UCSD-AML1 (cell line): ENCODE results near the gene FMO1.
"Not testable (repeated sequence)": the region's sequence is repeated elsewhere in the genome, so short reads cannot be mapped to it uniquely, and the experiment has no call there.

Source experiments
- DNase-seq: peaks from one replicate; lab custom pipeline; 2025; ENCODE audit not compliant: unreplicated experiment; lab: John Stamatoyannopoulos, UW

Gene FMO1, protein sequence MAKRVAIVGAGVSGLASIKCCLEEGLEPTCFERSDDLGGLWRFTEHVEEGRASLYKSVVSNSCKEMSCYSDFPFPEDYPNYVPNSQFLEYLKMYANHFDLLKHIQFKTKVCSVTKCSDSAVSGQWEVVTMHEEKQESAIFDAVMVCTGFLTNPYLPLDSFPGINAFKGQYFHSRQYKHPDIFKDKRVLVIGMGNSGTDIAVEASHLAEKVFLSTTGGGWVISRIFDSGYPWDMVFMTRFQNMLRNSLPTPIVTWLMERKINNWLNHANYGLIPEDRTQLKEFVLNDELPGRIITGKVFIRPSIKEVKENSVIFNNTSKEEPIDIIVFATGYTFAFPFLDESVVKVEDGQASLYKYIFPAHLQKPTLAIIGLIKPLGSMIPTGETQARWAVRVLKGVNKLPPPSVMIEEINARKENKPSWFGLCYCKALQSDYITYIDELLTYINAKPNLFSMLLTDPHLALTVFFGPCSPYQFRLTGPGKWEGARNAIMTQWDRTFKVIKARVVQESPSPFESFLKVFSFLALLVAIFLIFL

DNA sequence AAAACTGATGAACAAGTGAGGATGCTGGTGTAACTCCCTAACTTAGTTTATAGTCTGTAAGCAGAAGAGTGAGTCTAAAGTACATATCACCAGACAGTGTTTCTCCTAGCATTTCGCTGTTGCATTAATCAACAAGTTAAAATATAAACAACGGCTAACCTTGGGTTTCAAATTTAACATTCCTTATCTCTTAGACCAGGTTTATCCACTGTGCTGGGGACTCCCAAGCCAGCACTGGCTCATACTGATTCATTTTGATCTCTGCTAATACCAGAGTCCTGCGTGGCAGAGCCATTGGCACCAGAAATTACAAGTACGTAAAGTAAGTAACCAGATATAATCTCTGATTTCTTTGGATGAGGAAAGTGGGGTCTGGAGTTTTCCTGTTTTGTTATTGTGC is at the start of gene FMO1:
Gene FMO1, plus strand, starts transcription at position 193 of the 400 bp plus-strand sequence. CDS start 9,594 bp downstream, outside the sequence.
- no peak for DNase-seq

DNA sequence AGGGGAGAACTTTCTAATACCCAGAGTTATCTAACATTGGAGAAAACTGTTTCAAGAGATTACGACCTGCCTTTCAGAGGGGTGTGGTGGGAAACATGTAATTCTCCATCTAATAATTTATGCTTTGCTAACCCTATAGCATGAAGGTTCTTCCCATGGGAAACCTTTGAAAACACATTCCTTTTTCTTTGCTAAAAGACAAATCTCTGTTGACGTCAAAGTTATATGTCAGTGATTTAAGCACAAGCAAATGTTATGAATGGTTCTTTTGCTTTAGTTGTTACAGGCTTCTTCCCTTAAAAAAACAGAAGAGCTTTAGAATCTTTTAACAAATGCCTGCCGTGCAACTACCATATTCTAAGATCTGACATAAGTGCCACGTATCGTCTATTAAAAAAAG is 44.0 kb upstream of the FMO1 start:
- no peak for DNase-seq

DNA sequence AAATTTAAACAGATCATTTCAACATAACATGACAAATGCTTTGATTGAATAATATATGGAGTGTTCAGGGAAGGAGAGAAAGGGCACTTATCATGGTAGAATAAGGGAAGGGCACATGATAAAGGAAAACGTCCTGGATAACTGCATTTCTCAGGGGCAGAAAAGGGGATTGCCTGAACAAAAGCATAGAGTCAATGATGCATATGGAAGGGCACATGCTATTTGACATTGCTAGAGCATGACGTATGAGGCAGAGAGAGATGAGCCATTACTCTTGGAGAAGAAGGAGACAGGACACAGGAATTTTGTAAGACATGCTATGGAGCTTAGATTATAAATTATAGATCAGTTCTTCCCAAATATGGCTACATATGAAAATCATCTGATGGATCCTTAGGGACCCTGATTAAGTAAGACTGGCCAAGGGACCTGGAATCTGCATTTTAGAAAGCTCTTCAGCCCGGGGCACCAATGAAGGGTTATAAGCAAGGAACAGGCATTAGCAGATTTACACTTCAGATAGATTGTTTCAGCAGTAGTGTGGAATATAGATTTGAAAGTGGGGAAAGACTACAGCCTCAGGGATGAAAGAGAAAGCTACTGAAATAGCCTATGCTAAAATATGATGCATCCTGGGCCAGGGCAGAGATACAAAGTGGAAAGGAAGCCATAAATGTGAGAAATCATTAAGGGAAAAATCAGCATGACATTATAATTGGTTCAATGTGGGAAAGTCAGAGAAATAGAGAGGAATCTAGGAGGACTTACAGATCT is 41.9 kb upstream of the FMO1 start:
- no peak for DNase-seq

DNA sequence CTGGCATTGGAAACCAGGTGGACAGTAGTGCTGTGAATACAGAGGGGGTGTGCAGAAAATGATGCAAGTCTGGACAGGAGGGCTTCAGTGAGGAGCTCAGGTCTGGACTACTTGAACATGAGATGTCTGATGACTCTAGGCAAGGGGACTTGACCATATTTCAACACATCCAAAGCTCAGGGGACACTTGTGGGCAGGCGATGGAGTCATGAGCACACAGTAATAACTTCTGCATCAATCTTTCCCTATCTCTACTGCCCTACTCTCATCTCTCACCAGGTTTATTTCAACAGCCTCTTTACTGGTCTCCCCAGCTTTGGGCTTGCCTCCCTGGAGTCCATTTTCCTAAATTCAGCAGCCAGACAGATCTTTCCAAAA is 41.3 kb upstream of the FMO1 start:
- no peak for DNase-seq

DNA sequence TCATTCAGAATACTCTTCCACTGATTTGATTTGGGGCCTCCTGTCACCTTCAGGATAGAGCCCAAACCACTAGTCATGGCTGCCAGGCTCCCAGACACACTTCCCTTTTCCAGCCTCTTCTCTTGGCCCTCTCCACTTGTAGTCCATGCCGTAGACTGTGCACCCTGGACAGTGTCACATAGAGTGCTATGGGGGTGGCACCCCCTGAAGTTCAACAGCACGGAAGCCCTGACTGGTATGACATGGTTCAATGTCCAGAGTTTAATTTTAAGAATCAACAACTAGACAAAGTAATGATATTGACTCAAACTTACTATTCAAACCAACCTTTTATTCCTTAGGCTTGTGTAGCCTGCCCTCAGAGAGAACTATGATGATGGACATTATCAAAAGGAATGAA is 40.9 kb upstream of the FMO1 start:
- DNase-seq, result no peak

DNA sequence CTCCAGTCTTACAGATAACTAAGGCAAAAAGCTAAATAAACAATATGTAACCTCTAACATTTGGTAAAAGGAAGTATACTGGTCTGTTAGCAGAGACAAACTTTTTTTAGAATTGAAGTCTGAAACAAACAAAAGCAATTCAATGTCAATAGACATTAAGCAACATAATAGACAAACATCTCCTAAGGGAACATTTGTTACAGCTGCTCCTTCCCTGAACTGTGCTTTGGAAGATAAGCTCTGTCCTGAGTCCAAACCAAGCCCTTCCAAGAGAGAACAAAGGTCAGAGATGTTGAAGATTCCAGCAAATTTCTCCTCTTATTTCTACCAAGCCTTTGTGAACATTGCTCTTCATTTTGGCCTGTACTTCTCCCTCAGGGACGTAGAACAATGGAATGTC is 37.9 kb upstream of the FMO1 start:
- DNase-seq, result no peak

DNA sequence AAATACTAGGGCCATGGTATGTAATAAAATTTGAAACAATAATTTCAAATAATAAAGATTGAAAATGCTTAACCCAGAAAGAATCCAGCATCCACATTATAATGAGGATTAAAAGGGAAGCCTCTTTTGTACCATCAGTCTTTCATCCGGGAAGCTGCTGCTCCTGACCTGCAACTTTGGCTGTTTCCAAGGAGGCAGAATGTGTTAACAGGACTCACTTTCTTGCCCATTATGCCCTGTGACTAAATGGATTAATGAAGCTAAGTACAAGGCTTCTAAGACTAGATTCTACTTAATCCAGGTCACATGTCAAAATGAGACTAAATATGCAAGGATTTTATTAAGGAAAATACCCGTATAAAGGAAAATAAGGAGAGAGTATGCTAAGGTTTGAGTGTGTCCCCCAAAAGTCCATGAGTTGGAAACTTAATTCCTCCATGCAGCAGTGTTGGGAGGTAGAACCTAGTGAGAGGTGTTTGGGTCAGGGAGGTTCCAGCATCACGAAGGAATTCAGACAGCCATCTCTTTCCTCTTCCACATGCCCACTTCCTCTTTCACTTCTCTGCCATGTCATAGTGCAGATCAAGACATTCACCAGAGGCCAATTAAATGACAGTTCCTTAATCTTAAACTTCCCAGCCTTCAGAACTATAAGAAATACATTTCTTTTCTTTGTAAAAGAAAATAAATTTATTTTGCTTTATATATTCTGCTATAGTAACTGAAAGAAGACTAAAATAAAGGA is 35.5 kb upstream of the FMO1 start:
- DNase-seq, result no peak

DNA sequence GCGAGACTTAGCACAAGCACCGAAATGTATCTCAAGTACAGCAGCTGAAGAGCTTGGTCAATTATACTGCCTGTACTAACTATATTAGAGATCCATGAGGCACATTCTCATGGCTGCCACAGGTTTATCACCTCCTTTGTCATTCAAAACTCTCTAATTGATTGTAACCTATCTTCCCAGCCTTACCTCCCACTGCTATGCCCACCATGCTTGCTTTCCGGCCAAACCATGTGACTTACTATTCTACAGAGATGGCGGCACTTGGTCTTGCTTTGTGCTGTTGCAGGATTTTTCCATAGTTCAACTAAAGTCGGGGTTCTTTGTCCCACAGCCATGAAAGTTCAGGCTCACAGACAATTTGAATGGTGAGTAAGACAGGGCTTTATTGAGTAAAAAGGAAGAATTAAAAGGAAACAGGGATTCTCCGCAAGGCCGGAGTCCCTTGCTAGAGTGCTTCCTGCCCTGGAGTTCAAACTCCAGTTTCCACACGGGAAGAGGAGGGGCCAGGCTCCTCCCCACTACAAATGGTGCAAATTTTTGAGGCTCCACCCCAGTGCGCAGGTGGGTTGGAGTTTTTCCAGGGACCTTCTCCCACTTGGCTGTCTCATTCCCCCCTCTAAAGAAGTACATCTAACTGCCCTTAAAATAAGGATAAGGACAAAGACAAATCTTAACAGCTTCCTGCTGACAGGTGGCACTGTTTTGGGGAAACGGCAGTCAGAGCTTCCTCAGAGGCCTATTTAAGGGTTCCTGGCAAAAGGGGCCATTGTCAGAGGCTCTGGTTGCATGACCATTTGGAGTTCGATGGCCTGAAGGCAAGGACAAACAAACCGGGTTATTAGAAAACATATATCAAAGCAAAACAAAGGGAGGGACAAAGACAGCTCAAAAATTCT is 34.5 kb upstream of the FMO1 start:
- DNase-seq, result no peak

DNA sequence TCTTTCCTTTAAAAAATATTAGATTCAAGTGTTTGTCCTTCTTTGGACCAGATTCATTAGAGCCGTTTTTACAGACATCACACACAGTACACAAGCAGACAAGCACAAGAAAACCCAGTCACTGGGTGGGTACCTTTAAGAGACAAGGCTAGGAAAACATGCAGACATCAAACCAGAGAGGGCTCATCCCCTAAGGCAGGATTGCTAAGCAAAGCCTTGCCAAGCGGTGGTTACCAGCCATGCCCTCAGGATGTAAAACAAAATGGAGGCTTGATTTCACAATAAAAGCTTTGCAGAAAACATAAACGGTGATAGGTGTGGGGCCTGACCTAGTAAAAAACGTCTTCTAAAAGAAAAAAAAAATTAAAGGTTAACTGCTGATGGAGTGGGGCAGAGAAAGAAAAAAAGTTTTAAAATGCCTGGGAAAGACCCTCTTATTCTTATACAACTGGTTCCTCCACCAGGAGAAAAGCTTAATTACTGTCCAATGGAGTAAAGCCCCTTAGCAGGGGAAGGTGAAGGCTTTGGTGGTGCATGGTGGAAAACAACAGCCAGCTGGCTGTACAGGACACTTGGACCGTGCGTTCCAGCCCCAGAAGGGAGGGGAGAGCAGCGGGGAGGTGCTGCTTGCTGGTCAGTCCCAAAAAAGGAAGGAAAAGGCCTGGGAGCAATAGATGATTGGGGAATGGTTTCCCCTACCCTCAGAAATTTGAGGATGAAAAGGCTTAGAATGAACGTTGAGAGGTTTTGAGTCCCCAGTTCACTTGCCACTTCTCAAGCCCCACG is 30.4 kb upstream of the FMO1 start:
- no peak for DNase-seq

DNA sequence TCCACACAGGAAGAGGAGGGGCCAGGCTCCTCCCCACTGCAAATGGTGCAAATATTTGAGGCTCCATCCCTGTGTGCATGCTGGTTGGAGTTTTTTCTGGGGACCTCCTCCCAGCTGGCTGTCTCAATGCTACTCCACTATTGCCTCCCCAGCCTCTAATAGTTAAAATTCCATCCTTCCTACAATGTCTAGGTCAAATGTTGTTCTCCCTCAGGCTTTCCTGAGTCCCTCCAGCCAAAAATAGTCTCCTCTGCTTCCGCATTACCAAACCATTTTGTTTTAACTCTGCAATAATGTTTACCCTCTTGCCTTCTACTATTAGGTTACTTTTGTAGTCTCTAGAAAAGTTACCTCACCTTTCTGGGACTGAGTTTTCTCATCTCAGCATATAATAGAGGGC is 29.6 kb upstream of the FMO1 start:
- DNase-seq, result no peak

DNA sequence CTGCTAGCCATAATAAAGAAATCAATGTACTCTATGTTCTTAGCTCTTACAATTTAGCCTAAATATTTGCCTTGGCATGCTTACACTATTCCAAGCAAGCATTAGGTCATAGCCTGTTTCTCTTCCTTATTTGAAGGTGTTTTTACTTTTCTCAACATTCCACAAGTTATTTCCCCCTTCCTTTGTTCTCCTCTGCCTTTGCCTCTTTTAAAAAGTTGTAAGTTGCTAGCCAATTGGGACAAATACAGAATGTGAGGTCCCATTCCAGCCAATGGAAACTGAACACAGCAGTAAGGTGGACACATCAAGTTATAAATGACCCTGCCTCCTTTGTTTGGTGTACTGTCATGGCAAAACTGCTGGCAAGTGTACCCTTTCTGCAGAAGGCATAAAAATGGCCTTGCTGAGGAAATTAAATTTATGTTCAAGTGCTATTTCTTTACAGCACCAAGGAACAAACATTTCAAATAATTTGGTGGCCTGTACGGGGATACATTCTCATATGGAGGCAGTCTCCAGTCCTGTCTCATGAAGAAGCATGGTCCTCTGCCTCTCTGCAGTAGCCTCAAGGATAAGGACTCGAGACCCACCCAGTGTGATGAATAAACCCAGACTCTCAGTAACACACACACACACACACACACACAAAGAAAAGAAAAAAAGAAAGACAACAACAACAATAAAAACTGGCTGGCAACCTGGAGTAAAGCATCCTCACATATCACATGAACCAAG is 28.8 kb upstream of the FMO1 start:
- DNase-seq, result no peak

DNA sequence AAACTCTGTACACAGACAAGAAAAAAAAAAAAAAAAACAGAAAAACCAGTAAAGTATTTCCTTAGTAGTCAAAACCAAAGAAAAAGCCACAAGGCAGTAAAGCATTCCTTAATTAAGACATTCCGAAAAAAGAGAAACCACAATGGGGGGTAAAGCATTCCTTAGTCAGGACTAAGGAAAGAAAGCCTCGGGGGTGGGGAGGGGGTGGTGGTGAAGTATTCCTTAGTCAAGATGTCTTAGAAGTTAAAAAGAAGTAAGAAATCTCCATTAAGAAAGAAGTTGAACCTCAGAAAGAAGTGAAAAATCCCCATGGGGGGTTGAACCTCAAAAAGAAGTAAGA is 28.2 kb upstream of the FMO1 start:
- DNase-seq, result no peak

DNA sequence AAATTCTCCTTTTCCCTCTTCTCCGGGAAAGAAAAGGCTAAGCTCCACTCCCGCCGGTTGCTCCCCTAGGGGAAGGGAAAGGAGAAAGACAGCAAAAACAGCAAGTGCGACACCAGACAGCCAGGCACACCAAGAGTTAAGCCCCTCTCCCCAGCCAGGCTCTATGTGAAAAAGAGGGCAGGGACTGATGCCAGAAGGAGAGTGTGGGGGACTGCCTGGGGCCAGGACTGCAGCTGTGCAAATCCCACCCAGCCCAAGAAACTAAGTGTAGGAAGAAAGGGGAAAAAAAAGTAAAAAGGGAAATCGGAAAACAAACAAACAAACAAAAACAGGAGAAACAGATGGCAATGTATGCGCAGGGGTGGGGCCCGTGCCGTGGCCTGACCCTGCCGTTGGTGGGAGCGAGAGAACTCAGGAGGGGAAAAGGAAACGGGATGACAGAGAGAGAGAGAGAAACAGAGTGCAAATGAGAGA is 27.7 kb upstream of the FMO1 start:
- DNase-seq, result no peak

DNA sequence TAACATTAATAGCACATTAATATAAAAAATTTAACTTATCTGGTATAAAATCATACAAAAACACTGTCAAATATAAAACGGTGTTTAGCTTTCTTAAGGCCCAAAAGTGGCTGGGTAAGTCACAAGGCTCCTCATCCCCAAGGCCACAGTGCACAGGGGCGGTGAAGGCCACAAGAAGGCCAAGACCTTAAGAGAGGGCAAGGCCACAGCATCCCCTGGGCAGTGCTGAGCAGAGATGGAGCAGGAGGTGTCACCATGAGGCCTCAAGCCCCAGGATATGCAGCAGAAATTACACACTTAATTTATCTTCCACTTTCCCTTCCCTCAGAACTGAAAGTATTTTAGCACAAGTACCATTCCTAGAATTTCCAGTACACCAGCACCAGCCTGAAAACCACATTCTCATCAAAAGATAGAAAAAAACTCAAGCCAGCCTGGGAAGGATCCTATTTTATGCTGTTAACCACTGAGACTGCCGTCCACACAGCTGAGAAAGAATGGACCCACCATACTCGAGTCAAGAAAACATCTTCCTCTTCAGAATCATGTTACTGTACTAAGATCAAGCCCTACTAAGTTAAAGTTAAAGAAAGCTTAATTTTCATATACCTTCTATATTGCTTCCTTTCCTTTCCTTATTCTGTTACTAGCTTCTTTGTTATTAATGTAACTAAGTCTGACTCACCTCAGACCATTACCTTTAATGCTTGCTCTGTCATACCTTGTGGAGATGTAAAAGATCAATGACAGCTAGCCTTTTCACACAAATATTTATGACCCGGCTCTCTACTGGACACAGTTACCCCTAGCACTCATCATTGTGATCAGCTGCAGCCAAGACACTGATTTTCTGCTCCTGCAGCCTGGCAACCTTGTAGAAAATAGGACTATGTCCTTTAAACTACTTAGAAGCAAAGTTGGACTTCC is 26.4 kb upstream of the FMO1 start:
- DNase-seq, result no peak

DNA sequence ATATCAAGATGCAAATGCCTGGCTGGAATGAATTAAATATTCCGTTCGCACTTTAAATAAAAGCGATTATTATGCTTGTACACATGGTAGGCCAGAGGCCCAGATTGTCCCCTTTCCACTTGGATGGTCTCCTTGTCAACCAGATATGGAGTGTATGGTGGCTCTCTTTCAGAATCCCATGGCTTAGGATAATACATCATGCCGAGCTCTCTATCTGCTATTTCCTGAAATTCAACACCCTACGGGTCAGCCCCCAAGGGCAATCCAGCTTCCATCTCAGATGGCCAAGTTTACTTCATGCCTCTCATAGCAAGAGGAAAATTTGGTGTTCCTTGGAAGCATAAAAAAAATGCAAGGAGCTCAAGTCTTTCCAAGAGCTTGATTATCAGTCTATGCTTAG is 25.4 kb upstream of the FMO1 start:
- no peak for DNase-seq

DNA sequence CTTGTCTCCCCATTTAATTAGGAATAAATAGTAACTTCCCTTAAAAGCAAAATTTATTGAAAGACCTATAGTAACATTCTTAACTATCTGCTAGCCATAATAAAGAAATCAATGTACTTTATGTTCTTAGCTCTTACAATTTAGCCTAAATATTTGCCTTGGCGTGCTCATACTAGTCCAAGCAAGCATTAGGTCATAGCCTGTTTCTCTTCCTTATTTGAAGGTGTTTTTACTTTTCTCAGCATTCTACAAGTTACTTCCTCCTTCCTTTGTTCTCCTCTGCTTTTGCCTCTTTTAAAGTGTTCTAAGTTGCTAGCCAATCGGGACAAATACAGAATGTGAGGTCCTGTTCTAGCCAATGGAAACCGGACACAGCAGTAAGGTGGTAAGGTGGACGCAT is 24.0 kb upstream of the FMO1 start:
- DNase-seq, result not testable (repeated sequence)

DNA sequence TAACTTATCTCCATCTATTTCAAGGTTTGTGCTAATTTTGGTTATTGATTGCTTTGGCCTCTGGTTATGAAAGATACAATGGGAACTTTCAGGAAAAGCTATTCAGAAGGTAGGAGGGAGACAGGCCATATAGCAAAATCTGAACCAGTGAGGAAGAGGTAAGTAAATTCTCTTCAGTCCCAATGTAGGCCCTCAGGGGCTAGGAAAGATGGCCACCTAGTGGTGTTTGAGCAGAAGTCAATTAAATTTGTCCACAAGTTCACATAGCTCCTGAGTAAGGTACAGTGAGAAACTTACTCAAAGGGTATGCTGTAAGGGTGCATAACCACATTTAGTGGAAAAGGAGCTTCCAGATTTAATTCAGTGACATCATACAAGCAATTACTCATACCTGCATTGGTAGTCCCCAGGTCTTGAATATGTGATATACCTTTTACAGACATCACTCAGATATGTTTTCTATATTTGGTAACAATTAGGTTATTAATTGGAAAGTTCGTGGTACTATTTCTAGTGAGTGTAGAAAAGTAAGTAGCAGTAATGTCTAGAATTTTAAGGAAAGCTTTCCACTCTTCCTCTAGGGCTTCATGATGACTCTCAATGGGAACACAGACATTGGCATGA is 21.4 kb upstream of the FMO1 start:
- DNase-seq, result no peak

DNA sequence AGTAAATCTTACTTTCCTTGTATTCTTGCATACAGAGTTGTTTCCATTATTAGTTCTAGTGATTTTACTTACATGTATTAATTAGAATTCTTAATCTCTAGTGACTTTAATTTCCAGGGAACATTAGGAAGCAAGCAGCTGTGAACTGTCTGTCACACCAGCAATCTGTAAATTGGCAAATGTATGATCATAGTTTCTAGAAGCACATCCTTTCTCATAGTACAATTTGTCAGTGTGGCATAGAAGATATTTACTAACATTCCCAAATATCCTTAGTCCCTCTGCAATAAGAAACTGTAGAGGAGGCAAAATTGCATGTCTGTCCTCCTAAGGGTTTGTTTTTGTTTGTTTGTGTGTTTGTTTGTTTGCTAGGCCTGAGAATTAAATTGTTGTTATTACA is 17.0 kb upstream of the FMO1 start:
- no peak for DNase-seq
